ENCODE results near the gene TTC13.

Gene TTC13

DNA sequence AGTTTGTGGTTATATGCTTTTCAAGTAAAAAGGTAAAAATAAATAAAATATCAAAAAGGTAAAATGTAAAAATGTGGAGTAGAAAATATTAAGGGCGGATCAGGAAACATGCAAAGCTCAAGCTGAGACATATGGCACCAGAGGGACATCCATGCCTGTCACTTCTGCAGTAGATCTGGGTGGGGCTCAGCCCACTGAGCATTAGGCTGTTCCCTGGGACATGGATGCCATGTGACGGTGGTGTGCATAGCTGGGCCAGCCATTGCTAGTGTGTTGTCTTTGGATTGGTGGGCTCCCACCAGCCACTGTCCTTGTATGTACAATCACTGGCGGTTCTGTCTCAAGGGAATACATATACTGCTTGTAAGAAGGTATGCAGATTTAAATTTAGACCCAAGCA lies 3.0 kb downstream of the TTC13 start:
- CTCF ChIA-PET = interaction anchor here (0.6 kb wide), 1 partner anchor 1568 kb away, joined by 3 read pairs; no protein-coding TSS in a partner anchor
- no peak for DNase-seq (ENCODE audit: low spot score)
- TF ChIP-seq, protein P1, sequence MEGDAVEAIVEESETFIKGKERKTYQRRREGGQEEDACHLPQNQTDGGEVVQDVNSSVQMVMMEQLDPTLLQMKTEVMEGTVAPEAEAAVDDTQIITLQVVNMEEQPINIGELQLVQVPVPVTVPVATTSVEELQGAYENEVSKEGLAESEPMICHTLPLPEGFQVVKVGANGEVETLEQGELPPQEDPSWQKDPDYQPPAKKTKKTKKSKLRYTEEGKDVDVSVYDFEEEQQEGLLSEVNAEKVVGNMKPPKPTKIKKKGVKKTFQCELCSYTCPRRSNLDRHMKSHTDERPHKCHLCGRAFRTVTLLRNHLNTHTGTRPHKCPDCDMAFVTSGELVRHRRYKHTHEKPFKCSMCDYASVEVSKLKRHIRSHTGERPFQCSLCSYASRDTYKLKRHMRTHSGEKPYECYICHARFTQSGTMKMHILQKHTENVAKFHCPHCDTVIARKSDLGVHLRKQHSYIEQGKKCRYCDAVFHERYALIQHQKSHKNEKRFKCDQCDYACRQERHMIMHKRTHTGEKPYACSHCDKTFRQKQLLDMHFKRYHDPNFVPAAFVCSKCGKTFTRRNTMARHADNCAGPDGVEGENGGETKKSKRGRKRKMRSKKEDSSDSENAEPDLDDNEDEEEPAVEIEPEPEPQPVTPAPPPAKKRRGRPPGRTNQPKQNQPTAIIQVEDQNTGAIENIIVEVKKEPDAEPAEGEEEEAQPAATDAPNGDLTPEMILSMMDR (conservative IDR thresholded peaks at IDR 0.05; ENCODE audit: low read depth) = no peak
- POLR2A ChIA-PET (ENCODE audit: low non-redundant PET) = interaction anchor here (0.6 to 0.7 kb wide), 2 partner anchors 64 to 1467 kb away, joined by 4 read pairs; no protein-coding TSS in a partner anchor
- H3K27ac ChIP-seq = no peak overlapping the region

DNA sequence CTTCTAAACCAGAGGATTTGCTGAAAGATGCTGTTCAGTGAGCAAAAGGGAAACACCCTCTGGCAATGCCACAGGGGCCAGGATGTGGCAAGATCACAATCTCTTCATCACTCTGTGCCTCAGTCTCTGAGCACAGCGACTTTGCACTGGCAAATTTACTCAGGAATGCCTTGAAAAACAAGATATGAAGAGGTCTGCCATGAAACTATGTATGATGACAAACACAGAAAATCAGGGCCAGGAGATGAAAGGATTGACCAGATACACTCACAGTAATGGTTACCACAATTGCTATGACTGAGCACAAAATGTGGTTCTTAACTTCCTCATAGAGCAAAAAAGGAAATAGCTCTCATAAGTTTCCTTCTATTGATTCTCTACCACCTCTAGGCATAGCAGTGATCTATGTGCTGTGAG lies 5.8 kb downstream of the TTC13 start:
- ChIA-PET POLR2A (ENCODE audit: low non-redundant PET) (no interaction called here), CTCF (interaction anchor here (0.6 kb wide), 1 partner anchor 306 kb away, joined by 3 read pairs; no protein-coding TSS in a partner anchor)
- no peak for DNase-seq (ENCODE audit: low spot score)
- TF ChIP-seq, protein P1 (conservative IDR thresholded peaks at IDR 0.05; ENCODE audit: low read depth) = no peak
- H3K27ac ChIP-seq = no peak overlapping the region

DNA sequence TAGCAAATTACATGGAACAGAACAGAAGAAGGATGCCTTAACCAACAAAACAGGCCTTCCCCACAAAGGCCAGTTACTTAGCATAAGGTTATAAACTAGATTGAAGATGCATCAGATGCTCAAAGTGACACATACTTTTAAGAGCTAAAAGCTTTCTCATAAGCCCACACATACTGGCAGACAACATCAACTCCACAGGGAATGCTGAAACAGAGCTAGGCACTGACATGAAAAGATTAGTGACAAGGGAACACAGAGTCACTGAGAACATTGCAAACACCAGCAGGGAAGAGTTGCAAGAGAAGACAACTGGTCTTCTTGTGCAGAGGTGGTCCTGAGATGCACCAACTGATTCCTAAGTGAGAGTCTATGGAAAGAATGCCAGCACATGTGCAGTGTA lies 6.9 kb downstream of the TTC13 start:
- ChIA-PET POLR2A (ENCODE audit: low non-redundant PET) (no interaction called here), CTCF (no interaction called here)
- TF ChIP-seq, protein P1 (conservative IDR thresholded peaks at IDR 0.05; ENCODE audit: low read depth) = no peak
- no peak overlapping the region for H3K27ac ChIP-seq
- DNase-seq (ENCODE audit: low spot score) = no peak

DNA sequence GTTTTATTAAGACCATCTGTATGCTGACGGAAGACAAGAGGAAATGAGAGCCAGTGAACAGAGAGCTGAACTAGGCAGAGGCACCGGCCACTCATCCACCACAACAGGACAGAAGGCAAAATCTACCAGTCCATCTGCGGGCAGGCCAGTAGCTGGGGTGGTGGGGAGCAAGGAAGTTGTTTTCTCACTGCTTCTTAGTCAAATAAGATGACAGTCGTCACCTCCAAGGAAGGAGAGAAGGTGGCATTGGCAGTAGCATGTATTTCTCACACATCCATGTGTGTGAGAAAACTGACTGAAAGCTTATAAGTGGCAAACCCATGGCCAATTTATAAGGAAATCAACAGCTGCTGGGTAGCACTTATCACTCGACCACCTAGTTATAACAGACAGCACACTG lies 8.2 kb downstream of the TTC13 start:
- TF ChIP-seq, protein P1 (conservative IDR thresholded peaks at IDR 0.05; ENCODE audit: low read depth) = no peak
- ChIA-PET CTCF (interaction anchor here (0.7 kb wide), 1 partner anchor 17 kb away, joined by 3 read pairs; no protein-coding TSS in a partner anchor), POLR2A (ENCODE audit: low non-redundant PET) (interaction anchor here (0.6 kb wide), 1 partner anchor 461 kb away, joined by 3 read pairs; no protein-coding TSS in a partner anchor)
- no peak overlapping the region for H3K27ac ChIP-seq
- DNase-seq (ENCODE audit: low spot score) = no peak

DNA sequence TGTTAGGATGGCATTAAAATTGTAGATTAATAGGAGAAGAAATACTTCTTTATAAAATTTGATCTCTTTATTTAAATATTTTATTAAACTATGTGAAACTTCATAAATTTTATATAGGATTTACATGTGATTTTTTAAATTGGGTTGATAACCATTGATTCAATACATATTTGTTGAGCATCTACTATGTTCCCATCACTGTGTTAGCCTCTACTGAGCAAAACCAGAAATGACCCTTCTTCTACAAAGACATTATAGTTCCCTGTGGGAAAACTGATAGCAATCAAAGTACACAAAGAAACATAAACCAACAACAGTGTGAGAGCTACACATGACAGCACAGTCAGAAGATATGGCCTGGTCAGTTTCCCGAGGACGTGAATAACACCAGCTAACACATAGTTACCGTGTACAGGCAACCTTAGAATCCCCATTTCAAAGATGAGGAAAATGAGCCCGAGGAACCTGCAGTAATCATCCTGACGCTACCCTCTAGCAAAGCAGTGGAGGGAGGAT lies 12.2 kb downstream of the TTC13 start:
- H3K27ac ChIP-seq = no peak overlapping the region
- DNase-seq (ENCODE audit: low spot score) = no peak
- CTCF ChIA-PET = no interaction called here
- POLR2A ChIA-PET (ENCODE audit: low non-redundant PET) = no interaction called here
- TF ChIP-seq, protein P1 (conservative IDR thresholded peaks at IDR 0.05; ENCODE audit: low read depth) = no peak

DNA sequence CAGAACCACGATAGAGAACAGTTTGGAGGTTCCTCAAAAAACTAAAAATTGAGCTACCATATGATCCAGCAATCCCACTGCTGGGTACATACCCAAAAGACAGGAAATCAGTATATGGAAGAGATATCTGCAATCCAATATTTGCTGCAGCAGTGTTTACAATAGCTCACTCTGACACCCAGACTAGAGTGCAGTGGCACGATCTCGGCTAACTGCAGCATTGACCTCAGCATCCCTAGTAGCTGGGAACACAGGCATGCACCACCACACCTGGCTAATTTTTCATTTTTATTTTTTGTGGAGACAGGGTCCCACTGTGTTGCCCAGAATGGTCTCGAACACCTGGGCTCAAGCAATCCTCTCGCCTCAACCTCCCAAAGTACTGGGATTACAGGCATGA lies 13.1 kb downstream of the TTC13 start:
- ChIA-PET CTCF (no interaction called here), POLR2A (ENCODE audit: low non-redundant PET) (no interaction called here)
- no peak overlapping the region for H3K27ac ChIP-seq
- no peak for DNase-seq (ENCODE audit: low spot score)
- TF ChIP-seq, protein P1 (conservative IDR thresholded peaks at IDR 0.05; ENCODE audit: low read depth) = no peak
